ENCODE measurements around the gene CCDC85B.
A peak's percentile ranks its signal among the peaks of the same experiment; 100 is the strongest.

The CCDC85B gene

DNA sequence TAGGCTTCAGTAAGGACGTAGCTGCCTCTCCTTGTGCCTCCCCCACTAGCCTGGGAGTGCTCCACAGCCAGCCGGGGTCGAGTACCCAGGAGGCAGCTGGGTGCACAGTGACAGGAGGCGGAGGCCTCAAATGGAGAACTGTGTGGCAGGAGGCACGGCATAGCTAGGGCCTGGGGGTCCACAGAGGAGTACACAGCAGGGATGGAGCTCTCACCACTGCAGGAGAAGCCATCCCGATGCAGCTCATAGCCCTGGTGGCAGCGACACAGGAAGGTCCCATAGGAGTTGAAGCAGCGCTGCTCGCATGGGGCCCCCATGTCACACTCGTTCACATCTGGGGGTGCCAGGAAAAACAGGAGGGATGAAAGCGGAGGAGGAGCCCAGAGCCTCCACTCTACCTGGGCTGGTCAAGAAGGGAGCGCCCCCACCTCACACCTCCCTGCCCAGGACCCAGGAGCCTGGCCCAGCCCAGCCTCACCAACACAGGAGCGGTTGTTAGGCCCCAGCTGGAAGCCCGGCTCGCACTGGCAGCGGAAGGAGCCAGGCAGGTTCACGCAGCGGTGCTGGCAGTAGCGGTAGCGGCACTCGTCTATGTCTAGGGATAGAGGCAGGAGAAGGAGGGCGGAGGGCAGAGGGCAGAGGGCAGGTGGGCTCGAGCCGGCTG, 20.7 kb upstream of the CCDC85B start:
- no peak for DNase-seq

DNA sequence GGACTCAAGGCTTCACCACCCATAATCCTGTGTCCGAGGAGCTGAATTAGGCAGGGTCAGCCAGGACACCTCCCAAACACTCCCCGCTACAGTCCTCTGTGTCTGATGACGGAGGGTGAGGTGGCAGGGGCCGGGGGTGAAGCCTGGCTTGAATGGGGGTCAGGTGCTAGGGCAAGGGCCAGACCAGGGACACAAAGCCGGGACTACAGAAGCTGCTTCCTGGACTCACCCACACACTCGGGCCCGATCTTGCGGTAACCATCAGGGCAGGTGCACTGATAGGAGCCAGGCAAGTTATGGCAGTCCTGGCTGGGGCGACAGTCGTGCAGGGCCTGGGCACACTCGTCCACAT, 20.2 kb upstream of the CCDC85B start:
- no peak for DNase-seq

DNA sequence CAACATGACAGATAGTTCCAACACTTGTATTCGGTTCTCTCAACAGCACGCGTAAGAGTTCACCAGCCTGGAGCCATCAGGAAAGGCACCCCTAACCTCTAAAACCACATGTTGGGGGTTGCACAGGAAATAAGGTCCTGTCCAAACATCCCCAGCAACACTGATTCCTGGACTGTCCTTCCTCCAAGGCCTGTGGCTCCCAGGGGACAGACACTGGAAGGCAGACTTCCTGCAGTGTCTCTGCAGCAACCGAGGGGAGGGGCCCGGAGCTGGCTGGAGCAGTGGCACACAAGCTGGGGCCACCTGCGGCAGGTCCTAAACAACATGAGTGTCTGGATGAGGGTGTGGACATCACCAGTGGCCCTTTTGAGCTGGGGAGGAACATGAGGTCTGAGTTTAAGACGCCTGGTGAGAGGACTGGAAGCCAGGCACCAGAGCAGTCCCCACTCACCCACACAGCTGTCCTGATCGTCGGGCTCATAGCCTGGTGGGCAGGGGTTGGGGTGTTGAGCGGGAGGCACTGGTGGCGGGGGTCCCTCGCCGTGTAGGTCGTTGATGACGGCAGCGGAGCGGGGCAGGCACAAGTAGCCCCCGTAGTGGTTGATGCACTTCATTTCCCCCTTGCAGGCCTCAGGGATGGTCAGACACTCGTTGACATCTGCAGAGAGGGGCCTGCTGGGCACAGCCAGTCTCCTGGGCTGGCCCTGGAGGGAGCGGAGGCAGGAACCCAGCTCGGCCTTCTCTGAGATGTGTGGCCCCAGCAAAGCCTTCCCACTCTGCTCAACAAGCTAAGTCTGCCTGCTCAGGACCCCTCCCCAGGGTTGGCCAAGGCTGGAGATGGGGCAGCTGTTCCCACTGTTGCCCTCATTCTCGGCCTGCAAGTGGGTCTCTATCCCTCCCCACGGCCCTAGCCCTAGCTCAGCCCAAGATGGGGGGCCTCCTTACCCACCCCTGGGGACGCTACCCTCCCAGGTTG, 19.5 kb upstream of the CCDC85B start:
- no peak for DNase-seq

DNA sequence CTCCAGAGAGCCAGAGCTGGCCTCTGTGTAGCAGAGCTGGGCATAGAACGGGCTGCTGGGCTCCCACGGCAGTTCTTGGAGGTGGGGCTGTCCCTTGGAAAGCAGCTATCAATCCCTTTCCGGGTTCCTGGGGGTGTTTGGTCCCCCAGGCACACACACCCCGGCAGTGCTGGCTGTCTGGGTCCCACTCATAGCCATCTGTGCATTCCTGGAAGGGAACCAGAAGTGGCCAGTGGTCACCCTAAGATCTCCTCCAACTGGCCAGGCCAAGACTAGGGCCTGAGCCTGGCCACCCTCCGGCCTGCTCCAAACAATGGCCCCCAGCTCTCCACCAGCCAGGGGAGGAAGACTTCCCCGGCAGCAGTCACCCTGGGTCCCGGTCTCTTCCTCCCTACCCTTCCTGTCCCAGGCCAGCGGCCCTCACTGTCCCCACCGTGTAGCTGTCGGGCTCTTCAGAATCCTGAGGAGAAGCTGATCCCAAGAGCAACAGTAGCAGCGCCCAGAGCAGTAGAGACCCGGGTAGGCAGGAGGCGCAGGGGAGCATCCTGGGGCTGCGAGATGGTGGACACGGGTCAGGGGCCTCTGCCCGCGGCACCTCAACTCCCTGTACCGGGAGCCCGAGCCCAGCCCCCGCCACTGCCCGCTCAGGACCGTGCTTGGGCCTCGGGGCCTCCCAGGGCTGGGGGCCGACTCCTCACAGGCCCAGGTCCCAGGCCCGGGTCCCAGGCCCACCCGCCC, 18.5 kb upstream of the CCDC85B start:
- DNase-seq, result no peak

DNA sequence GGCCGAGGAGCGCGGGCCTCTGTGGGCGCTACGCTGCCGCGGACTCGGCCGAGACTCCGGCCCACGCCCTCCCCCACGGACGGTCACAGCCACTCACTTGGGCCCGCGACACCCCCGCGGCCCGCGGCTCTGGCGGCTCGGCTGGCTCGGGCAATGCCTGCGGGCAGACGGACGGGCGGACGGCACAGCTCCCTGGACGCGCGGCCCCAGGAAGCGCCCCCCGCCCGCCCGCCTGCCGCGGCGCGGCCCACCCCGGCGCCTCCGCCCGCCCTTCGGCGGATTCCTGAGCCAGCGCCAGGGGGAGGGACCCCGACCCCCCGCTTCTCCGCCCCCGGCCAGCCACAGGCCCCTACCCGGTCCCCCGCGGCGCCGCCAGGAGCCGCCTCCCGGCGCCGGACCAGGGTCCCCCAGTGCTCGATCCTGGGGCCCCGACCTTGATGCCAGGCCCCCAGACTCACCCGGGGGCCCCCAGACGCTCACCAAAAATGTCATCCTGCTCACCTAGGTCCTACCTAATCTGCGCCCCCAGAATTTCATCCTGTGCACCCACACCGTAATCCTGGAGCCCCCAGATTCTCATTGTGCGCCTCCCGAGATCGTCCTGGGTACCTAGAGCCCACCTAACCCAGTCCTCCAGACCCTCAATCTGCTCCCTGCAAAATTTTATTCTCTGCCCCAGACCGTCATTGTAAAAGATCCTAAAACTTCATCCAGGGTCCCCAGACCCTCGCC, 17.7 kb upstream of the CCDC85B start, which contains the start of gene EFEMP2:
Gene EFEMP2, minus strand, starts transcription at position 215 of the 732 bp plus-strand sequence. CDS start 446 bp downstream, outside the sequence.
- DNase-seq, result no peak

DNA sequence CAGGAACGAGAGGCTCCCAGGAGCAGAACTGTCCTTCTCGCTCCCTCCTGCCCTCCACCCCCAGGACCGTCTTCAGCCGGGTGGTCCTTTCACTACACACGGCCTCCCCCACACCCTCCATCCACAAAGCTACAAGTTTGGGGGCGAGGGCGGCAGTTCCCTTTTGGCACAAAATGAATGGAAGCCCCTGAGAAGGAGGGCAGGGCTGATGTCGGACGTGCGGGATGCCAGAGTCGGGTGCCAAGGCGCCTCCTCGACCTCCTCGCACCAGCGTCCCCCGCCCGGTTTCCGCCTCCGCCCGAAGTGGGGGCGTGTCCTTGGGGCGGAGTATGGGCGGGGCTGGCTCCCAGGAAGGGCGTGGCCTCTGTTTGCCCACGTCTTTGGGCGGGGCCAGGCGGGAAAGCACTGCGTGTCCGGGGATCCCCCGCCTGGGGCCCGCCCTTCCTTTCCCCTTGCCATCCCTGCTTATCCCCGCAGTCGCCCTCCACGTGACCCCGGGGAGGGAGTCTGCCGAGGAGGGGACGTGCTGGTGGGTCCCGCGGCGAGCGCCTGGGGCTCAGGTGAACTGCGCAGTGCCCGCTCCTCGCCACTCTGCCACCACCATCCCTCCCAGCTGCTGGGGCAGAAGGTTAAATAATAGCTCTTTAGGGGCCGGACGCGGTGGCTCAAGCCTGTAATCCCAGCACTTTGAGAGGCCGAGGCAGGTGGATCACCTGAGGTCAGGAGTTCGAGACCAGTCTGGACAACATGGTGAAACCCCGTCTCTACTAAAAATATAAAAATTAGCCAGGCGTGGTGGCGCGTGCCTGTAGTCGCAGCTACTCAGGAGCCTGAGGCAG, 16.9 kb upstream of the CCDC85B start:
- DNase-seq, result peak; percentile 86

DNA sequence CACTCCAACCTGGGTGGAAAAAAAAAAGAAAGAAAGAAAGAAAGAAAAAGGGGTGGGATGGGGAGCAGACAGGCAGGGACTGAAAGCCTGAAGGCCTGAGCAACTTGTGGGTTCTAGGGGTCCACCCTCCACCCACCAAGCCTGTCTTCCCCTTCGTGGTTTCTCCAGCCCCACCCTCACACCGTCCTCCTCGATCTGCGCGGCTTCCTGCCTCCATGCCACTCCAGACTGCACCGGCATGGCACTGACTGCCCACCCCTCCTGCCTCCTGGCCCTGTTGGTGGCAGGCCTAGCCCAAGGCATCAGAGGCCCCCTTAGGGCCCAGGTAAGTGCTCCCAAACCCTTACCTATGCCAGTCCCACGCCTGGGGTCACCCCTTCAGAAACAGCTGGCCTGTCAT, 10.9 kb upstream of the CCDC85B start, which contains the start of gene CTSW:
Gene CTSW, plus strand, starts transcription at position 221 of the 400 bp plus-strand sequence. Its CDS starts 18 bp downstream, at position 239.
- DNase-seq, result no peak

DNA sequence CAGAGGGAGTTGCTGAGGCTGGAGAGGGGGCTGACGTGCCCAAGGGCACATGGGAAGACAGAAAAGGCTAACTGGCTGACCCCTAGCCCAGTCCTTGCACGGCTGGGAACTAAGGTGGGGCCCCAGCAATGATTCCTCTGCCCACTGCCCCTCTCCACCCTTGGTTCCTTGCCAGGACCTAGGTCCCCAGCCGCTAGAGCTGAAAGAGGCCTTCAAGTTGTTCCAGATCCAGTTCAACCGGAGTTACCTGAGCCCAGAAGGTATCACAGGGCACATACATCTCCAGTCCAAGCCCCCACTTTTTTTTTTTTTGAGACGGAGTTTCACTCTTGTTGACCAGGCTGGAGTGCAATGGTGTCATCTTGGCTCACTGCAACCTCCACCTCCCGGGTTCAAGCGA, 10.4 kb upstream of the CCDC85B start:
- no peak for DNase-seq

DNA sequence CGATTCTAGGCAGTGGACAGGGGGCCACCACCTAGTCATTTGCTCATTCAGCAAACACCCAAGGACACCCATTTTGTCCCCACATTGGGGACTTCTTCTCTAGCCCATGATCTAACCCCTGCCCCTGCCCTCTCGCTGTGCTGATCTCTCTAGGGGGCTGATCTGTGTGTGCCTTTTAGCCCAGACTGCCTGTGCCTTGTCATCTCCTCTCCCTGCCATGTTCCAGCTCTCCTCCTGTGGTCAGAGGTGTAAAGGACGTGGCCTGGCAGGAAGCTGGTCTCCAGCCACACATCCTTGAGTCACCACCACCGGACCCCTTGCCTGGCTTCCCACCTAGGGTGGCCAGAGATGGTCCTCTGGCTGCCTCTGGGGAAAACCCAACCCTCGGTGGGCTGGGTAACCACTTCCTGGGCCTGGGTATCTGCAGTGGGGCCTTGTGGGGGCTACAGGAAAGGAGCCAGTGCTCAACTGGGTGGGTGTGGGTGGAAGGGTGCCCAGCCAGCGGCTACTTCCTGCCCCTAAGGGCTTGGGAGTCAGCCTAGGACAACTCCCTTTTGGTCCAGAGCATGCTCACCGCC, 9.5 kb upstream of the CCDC85B start:
- DNase-seq, result no peak

DNA sequence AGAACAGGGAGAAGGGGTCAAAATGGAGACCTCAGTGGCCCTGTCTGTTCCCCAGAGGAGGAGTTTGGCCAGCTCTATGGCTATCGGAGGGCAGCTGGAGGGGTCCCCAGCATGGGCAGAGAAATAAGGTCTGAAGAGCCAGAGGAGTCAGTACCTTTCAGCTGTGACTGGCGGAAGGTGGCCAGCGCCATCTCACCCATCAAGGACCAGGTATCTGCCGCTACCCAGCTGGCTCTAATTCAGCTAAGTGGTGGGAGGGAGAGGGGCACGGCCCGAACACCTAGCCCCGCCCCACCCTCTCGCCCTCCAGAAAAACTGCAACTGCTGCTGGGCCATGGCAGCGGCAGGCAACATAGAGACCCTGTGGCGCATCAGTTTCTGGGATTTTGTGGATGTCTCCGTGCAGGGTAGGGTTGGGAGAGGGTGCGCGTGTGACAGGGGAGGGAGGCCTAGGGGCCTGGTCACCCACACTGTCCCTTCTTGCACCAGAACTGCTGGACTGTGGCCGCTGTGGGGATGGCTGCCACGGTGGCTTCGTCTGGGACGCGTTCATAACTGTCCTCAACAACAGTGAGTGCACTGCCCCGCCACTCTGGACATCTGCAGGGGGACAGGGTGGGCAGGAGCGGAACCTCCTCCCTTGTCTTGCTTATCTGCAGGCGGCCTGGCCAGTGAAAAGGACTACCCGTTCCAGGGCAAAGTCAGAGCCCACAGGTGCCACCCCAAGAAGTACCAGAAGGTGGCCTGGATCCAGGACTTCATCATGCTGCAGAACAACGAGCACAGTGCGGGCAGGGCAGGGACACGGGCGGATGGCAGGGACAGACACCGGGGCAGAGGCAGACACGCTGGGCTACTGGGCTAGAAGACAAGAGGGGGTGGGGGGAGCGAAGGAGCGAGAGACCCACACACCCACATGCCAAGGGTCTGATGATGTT, 8.1 kb upstream of the CCDC85B start:
- no peak for DNase-seq

DNA sequence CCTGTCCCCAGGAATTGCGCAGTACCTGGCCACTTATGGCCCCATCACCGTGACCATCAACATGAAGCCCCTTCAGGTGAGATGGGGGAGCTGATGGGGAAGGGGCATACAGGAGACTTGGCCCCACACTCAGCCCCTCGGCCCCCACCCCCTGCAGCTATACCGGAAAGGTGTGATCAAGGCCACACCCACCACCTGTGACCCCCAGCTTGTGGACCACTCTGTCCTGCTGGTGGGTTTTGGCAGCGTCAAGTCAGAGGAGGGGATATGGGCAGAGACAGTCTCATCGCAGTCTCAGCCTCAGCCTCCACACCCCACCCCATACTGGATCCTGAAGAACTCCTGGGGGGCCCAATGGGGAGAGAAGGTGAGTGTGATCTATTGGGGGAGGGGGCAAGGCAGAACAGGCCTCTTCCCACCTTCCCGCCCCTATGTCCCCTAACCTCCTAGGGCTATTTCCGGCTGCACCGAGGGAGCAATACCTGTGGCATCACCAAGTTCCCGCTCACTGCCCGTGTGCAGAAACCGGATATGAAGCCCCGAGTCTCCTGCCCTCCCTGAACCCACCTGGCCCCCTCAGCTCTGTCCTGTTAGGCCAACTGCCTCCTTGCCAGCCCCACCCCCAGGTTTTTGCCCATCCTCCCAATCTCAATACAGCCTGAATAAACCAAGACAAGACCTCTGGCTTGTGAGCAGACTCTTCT, 7.3 kb upstream of the CCDC85B start:
- DNase-seq, result no peak

DNA sequence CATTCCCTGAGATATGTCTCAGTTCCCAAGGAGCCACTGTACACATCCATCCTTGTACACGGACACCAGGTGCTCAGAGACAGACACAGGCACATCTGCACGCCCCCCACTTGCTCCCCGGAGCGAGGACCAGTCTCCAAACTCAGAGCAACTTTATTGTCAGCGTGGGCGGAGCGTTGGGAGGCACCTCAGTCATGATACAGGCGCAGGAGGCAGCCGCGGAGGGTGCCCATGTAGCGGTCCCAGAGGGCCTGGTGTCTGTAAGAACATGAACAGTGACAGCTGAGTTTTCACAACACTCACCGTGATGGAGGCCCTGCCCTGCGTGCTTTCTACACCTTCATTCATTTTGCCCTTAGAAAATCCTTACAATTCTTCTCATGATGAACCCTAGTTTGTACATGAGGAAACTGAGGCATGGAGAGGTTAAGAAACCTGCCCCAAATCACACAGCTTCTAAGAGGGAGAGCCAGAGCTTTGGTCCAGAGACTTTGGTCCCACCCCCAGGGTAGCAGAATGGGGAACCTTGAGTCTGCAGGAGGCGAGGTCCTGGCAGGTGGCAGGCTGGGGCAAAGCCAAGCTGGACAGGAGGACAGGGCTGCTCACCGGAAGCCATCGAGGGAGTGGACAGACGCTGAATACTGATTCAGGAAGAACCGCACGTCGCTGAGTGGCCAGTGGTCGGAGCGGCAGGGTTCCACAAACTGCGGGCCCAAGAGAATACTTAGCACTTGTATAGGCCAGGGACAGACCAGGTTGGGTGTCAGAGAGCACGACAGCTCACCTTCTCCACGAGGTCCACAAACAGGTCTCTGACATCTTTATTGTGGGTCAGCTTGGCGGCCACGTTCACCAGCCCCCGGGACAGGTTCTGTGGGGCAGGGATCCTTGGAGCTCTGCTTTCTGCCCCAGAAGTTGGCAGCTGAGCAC, 6.4 kb upstream of the CCDC85B start:
- no peak for DNase-seq

DNA sequence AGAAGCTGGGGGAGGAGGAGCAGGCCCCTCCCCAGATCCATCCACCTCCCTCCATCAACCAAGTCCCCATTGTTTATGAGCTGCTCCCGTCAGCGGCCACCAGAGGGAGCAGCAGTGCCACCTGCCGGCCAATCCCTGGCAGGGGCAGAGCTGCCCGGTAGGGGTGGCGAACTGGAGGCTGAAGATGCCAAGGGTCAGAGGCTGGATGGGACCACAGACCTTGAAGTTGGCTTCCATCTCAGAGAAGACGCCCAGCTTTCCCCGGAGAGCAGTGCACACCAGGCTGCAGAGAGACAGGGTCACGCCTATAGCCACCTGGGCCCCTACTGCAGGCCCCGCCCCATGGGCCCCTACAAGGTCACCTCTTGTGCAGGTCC, 5.8 kb upstream of the CCDC85B start:
- peak; percentile 63 for DNase-seq

DNA sequence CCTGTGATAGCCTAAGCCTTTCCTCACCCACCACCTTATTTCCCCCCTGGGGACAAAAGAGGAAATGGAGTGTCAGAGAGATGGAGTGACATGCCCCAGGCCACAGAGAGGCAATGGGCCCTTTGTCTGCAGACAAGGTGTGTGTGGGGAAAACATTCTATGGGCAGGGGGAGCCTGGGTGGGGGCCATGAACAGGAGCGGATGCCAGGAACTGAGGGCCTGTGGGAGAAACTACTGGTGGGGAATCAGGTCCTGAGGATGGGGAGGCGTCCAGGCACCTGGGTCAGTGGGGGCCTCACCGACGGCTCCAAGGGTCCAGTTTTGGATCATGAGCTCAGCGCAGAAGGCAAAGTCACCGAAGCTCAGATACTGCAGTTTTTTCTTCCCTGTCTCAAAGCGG, 5.2 kb upstream of the CCDC85B start:
- DNase-seq, result no peak

DNA sequence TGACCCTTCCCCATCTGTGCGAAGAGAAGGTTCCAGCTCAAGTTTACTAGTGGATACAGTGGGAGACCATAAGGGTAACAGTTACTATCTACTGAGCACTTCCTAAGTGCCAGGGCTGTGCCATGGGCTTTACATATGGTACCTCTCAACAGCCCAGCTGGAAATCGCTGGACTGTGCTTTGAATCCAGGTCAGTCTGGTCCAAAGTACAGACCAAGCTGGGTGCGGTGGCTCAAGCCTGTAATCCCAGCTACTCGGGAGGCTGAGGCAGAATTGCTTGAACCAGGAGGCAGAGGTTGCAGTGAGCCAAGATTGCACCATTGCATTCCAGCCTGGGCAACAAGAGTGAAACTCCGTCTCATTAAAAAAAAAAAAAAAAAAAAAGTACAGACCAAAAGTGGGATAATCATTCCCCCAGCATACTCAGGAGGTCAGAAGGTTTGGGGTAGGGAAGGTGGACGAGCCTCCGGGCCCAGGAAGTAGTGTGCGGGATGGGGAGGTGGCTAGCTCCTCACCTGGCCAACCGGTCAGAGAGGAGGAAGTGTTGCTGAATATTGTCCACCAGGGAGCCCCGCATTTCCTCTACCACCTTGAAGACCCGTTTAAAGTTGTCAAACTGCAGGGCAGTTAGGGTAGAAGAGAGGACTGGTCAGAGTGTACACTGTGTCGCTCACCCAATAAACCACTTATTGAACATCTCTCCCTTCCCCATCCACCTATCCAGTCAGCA, 4.5 kb upstream of the CCDC85B start:
- DNase-seq, result no peak

DNA sequence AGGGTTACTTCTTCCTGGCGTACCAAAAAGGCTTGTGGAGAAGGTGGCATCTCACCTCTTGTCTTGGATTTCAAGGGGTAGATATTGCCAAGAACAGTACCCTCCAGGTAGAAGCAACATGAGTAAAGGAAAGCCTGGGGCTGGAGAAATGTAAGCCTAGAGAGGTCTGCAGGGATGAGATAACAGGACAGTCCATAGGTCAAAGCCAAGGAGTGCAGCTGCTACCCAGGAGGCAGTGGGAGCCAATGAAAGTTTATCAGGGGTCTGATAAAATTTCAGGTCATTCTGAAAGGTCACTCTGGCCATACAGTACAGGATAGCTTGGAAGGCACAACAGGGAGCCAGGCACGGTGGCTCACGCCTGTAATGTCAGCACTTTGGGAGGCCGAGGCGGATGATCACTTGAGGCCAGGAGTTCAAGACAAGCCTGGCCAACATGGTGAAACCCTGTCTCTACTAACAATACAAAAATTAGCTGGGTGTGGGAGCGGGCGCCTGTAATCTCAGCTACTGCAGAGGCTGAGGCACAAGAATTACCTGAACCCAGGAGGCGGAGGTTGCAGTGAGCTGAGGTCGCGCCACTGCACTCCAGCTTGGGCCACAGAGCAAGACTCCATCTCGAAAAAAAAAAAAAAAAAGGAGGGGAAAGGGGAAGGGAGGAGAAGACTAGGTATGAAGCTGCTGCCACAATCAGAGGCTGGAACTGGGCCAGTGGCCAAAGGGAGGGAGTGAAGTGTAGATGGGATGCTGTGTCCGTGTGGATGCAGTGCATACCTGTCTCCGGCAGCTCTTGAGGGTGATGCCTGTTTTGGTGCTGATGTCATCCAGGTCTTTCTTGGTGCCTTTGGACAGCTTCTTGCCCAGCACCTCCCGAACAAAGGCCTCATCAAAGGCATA, 3.4 kb upstream of the CCDC85B start:
- no peak for DNase-seq
